Frontal cortex (tissue), 4 donors: ENCODE results near the gene COPB1. TPM values are rescaled to one million over a fixed set of nuclear protein-coding genes. Genes with fewer than 3 reads are reported as not detected.

ENCODE experiments used
- DNase-seq, 2 donors: peaks; one replicate each; pipeline ENCODE4 v3.0.0; 2012; ENCODE audit warnings: low spot score in 2 of 2
- FAIRE-seq: peaks from 2 replicates; lab custom pipeline; 2012; peaks lifted over from hg19 to GRCh38; lab: Jason Lieb, UNC
- total RNA-seq: library from RNA; depleted of rRNA; stranded (reverse); fragments of >200 nt; gene quantifications from one replicate; pipeline ENCODE4 v1.2.3, GENCODE V29; 2014
- donor health status: control.
- donor health status: control.
- donor health status: control.

COPB1 gene
- total RNA-seq, 1 donor from 2014 or later: 170 TPM

- DNase-seq (no peak), FAIRE-seq (no peak)
Observed at GRCh38 chr11:14444441-14445189, 55.0 kb downstream of the COPB1 start.

DNA sequence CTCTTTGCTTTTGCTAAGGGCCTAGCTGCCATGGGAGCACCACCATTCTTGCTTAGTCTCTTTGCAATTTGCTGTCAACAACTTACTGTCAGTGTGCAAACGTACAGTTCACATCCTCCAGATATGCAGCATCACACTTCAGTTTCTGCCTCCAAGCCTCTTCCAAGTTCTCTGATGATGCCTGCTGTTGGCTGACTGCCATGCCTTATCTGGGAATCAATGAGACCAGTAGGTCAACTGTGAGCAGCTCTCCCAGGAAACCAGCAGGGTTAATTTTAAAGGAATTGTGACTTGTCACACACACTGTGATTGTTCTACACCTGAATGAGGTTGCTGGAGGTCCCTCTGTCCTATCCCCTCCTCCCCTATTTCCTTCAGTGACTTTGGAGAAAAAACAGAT lies 56.0 kb downstream of the COPB1 start:
- DNase-seq: no peak
- FAIRE-seq: no peak

GRCh38 chr11:14435717-14436512 lies 63.7 kb downstream of the COPB1 start:
- DNase-seq: no peak
- FAIRE-seq: no peak

DNA sequence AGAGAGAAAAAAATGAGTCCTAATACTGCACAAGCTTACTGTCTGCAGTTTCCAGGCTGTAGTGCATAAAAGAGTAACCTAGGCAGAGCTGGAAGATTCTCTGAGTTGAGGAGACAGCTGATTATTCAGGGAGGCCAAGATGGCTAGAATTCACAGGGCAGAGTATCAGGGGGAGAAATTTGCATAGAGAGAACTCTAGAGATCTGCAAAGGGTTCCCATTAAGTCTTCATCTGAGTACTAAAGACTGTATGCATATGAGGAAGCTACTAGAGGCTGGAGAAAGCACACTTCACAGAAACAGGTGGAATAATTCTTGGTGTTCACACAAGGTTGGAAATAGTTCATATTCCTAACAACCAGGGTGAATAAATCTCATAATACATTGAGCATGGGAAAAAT lies 74.0 kb downstream of the COPB1 start:
- DNase-seq (no peak), FAIRE-seq (no peak)

- no peak for FAIRE-seq
Observed at GRCh38 chr11:14424096-14424495, 75.5 kb downstream of the COPB1 start.

DNA sequence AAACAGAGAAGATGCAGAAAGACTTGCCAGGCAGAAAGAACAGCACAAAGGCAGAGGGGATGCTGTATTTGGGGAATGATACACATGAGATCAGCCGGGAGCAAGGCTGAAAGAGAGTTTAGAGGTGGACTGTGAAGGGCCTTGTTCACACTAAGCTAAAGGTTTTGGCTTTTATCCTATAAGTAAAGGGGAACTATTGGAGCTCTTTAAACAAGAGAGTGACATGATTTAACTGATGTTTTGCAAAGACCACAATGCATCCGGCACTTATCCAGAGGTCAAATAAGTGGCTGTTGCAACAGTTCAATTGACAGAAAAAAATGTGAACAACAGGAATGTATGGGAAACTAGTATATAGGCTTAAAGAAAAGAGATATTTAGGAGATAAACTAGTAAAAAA lies 76.0 kb downstream of the COPB1 start:
- DNase-seq: no peak
- FAIRE-seq: no peak

More at GRCh38 chr11:14424096-14424495, 75.5 kb downstream of the COPB1 start:
- DNase-seq: no peak

DNA sequence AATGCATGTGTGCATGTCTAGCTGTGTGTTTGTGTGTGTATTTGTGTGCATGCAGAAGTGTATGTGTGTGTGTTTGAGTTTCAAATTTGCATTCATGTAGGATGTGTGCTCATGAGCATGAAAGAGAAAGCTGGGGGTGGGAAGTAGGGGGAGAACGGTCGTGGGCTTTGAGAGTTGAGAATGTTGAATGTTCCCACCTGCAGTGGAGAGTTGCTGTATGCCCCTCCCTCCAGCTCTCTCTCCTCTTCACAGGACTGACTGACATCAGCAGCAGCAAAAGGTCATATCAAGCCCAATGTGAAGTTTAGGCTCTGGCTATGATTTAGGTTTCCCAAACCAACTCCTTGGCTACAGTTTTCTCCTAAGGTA lies 76.8 kb downstream of the COPB1 start:
- DNase-seq: no peak
- FAIRE-seq: no peak

DNA sequence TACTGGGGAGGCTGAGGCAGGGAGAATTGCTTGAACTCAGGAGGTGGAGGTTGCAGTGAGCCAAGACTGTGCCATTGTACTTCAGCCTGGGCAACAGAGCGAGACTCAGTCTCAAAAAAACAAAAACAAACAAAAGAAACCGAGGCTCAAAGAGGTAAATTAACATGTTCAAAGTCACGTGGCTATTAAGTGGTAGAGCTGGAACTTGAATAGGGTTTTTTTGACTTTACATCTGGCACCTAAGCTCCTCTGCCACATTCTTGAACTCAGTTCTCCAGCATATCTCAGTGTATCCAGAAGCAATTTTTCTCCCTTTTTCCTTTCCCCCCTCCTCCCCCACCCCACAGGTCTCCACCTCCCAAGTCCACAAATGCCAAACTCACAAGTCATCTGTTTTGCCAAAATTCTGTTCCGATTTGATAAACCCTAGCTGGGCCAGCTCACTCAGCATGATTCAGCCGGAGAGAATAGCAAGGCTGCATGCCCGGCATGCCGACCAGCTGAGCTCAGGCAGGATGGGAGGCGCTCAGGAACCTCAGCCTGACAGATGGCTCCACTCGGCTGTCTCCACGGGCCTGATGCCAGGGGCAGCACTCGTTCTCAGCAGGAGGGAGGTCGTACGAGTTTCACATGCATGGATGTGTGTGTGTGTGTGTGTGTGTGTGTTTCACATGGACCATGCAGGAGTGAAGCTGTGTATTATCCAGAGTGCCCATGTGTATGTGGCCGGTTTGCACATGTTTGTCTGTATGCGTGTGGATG lies 77.4 kb downstream of the COPB1 start:
- no peak for FAIRE-seq
- peak; percentile 4 to 56 for DNase-seq

DNA sequence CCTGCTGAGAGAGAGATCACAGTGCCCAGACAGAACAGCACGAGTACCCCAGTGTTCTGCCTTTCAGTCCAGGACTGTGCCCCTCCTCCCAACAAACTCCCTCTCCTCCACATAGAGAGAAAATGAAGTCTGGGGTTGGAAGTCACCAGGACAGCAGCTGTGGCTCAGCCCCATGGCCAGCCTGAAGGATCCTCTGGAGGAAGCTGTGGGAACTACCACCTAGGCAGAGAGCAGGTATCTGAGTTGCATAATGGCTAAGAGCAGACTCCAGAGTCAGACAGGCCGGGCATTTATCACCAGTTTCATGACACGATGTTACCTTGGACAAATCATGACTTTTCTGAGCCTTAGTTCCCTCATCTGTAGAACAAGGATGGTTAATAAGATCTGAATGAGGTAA lies 79.4 kb downstream of the COPB1 start:
- FAIRE-seq (no peak), DNase-seq (no peak)

DNA sequence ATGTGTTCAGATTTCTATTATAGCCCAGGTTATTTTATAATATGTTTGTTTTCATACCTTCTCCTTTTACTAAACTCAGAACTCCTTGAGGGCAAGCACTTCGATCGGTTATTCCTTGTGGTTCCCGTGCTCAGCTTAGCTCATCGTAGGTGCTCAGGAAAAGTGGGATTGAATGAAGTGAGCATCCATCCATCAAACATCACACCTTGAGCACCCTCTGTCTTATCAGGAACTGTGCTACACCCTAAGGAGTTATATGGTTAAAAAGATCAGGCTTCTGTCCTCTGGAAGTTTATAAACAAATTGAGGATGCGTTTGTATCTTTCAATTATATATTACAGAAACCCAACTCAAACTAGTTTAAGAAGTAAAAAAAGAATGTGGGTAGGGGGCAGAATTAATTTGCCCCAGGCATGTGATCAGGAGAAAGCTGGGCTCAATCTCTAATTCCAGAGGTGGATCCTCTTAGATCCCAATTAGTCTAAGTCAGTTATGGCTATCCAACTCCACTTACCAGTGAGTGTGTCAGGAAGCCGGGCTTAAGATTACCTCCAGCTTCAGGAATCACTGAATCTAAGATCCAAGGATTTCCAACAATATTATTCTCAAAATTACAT lies 80.7 kb downstream of the COPB1 start:
- FAIRE-seq: no peak
- no peak for DNase-seq

- no peak for FAIRE-seq
- no peak for DNase-seq
Observed at GRCh38 chr11:14417617-14418374, 81.8 kb downstream of the COPB1 start.

DNA sequence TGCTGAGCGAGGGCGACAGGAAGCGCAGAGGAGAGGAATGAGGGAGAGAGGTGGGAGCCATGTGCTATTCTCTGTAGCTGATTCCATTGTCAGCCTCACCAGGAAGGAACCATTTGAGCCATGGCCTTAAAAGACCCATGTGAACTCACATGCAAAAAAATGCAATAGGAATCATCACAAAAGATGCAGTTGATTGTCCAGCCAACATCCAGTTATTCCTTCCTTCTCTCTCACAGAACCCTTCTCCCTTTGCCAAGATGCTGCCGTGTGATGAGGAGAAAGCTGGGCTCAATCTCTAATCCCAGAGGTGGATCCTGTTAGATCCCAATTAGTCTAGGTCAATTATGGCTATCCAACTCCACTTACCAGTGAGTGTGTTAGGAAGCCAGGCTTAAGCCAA lies 82.4 kb downstream of the COPB1 start:
- no peak for DNase-seq
- FAIRE-seq: no peak

GRCh38 chr11:14414470-14415461 lies 84.8 kb downstream of the COPB1 start:
- no peak for FAIRE-seq
- no peak for DNase-seq

DNA sequence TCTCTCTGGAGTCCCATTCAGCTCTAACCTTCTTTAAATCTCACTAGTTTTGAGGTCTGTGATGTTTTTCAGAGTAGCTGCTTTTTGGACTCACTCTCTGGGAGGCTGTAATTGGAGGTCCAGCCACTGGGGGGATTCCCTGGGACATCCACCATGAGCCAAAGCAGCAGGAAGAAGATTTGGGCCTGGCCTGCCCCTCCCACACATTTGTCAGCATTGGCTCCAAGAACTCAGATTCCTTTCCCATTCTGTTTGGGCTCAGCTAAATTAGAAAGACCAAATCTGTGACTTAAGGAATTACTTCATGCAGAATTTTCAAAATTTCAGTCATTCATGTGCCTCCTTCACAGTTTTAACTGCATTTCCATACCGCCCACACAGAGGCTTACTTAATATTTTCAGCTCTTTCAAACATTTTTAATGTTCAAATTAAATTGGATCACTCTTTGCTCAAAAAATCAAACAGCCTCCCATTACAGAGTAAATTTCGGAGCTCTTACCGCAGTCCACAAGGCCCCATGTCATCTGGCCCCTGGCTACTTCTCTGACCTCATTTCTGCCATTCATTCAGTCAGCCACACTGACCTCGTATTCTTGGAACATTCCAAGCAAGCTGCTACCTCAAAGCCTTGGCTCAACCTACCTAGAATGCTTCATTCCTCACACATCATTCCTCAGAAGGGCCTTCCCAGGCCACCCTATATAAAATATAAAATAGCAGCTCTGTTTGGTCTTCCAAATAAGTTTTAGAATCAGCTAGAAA lies 86.1 kb downstream of the COPB1 start:
- DNase-seq (no peak), FAIRE-seq (no peak)

GRCh38 chr11:14411818-14412217 lies 87.8 kb downstream of the COPB1 start:
- no peak for FAIRE-seq
- DNase-seq: no peak

- FAIRE-seq (no peak), DNase-seq (no peak)
Observed at GRCh38 chr11:14409891-14410290, 89.7 kb downstream of the COPB1 start.

DNA sequence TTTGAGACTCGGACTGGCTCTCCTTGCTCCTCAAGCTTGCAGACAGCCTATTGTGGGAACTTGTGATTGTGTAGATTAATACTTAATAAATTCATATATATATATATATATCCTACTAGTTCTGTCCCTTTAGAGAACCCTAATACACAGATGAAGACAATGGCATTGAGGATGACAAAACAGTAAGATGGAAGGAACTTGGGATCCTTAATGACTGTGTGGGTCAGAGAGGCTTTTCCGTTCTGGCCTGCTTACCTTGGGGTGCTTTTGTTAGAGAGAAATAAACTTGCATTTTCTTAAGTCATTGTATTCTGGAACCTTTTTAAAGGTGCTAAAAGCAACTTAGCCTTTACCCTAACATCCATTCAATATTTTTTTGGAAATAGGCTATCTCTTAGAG lies 91.0 kb downstream of the COPB1 start:
- FAIRE-seq (no peak), DNase-seq (no peak)
